HG02870 (cell line): ENCODE measurements around the gene EIPR1.
"Not testable (repeated sequence)": the region's sequence is repeated elsewhere in the genome, so short reads cannot be mapped to it uniquely, and the experiment has no call there.

Experiments used
- ATAC-seq: cut with Tn5 transposase; IDR thresholded peaks from one replicate; pipeline ENCODE4 v1.9.1; 2021; ENCODE audit warnings: mild to moderate bottlenecking, moderate library complexity; ENCODE audit not compliant: unreplicated experiment

The EIPR1 gene

DNA sequence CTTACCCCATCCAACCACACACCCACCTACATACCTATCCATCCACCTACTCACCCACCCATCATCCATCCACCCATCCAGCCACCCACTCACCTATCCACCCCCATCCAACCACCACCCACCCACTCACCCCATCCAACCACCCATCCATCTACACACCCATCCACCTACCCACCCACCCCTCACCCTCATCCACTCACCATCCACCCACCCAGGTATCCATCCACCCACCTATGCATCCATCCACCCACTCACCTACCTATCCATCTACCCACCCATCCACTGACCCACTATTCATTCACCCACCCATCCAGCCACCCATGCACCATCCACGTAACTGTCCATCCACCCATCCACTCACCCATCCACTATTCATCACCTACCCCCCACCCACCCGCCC lies 194.8 kb downstream of the EIPR1 start:
- ATAC-seq, result no peak

DNA sequence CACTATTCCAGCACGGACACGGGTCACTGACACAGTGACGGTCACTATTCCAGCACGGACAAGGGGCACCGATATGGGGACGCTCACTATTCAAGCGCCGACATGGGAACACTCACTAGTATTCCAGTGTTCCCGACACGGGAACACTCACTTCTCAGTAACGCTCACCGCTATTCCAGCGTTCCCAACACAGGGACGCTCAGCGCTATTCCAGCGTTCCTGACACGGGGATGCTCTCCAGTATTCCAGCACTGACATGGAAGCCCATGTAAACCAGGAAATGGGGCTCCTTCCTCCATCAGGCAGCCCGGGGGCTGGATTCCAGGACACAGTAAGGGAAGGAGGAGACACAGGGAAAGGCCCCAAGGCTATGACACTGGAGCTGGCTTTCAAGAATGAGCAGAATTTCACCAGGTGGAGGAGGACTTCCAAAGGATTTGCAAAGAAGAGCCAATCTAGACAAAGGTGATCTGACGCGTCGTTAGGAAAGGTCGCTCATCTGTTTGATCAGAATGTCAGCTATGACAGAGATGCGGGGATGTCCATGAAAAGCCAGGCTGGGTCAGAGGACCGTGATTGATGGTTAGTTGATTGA lies 196.1 kb downstream of the EIPR1 start:
- ATAC-seq, result no peak

DNA sequence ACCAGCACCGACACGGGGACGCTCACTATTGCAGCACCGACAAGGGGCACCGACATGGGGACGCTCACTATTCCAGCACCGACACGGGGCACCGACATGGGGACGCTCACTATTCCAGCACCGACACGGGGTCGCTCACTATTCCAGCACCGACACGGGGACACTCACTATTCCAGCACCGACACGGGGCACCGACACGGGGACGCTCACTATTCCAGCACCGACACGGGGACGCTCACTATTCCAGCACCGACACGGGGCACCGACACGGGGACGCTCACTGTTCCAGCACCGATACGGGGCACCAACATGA lies 196.8 kb downstream of the EIPR1 start:
- not testable (repeated sequence) for ATAC-seq

DNA sequence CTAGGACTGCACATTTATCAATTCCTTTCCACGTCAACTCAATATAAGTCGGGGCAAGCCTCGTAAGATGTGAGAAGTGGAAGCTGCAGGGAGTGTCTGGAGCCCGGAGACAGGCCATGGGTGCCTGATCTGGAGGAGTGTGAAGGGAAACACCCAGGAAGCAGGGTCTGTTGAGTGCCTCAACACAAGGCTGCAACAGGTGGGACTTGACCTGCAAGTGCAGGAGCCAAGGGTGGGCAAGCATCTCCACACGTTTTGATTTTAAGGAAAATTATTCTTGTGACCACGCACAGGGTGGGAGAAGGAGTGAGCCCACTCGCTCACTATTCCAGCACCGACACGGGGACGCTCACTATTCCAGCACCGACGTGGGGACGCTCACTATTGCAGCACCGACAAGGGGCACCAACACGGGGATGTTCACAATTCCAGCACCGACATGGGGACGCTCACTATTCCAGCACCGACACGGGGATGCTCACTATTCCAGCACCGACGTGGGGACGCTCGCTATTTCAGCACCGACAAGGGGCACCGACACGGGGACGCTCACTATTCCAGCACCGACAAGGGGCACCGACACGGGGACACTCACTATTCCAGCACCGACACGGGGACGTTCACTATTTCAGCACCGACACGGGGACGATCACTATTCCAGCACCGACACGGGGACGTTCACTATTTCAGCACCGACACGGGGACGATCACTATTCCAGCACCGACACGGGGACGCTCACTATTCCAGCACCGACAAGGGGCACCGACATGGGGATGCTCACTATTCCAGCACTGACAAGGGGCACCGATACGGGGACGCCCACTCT lies 197.3 kb downstream of the EIPR1 start:
- ATAC-seq, result no peak

DNA sequence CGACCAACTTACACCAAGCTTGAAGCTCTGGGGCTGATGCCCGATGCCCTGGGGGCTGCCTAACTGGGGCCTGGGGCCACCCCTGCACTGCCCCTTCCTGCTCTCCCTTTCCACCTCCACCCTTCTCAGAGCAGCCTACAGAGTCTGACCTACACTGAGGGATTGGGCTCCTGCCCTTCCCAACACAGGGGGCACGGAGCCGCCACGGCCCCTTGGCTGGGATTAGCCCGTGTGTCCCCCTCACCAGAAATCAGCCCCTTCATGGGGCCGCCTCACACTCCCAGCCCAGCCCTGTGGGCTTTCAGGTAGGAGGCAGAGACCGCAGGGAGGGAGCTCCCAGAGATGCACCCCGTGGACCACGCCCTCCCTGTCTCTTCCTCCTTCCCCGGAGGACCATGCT lies 198.0 kb downstream of the EIPR1 start:
- no peak for ATAC-seq

DNA sequence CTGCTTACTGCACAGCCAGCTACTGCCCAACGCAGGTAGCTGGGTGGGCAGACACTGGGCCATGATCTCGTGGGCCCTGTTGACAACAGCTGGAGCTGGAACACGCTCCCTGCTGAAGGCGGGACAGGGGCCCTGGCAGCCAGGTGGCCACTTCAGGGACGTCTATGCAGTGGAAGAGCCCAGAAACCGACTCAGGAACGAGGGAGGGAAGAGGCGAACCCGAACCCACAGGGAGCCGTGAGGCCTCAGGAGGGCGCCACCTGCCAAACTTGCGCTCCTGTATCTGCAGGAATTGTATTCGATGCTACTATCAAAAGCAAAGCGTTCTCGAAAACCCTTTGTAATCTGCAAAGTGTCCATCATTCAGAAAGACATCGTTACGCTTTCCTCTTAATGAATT lies 198.4 kb downstream of the EIPR1 start:
- no peak for ATAC-seq

DNA sequence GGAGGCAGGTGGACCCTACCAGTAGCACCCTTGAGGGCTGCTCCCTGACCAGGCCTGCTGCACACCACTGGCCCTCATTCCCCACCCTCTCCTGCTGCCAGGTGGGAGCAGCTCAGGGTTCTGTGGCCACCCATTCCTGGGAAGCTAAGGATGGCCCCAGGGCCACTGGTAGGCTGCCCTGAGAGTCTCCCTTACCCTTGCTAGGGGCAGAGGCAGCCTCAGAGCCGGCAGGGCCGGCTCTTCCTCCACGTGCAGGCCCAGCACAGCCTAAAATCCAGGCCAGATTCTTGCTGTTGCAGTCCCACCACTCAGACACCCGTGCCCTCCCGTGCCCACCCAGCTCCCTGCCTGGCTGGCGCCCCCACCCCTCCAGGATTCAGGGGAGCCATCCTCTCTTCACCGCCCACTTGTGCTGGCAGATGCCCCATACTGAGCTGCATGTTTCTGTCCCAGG lies 199.0 kb downstream of the EIPR1 start:
- no peak for ATAC-seq

DNA sequence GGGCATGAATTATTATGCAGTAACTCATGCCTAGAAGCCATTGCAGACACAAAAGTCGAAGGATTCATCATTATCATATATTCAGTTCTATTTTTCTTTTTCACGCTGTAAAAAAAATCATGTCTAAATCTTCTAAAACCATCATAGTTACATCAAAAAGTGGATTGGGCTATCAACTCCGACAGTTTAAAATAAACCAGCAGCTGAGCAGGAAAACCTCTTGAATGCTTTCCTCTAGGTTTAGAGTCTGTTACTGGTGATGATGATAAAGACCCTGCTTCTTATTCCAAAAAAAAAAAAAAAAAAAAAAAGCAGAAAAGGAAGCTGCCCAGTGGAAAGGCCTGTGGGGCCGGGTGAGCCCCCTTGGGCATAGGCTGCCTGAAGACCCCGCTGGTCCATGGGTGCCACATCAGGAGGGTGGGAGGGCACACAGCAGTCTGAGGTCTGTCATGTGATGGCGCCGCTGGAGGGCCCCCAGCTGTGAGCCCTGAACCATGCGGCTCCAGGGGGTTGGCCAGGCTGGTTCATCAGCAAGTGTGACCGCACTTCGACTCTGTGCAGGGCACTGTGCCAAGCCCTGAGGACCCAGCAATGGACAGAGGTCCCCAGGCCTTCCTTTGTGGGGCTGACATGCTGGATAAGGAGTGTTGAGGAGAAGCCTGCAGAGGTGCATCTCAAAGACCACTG lies 199.6 kb downstream of the EIPR1 start:
- no peak for ATAC-seq

DNA sequence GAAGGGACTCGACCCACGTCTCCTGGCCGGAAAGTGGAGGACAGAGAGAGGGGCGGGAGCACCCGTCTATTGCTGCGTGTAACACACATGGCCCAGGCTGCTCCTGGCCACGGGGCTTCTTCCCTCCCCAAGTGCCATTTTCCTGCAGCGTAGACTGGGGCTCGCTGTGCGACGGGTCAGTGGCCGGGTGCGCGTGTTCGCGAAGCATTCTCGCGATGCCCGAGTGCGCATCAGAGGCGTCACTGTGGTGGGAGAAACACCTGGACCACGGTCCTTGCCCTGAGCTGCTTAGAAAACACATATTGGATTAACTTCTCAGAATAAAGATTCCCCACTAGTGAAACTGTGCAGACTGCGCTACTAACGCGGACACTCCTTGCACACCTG lies 200.8 kb downstream of the EIPR1 start:
- no peak for ATAC-seq

DNA sequence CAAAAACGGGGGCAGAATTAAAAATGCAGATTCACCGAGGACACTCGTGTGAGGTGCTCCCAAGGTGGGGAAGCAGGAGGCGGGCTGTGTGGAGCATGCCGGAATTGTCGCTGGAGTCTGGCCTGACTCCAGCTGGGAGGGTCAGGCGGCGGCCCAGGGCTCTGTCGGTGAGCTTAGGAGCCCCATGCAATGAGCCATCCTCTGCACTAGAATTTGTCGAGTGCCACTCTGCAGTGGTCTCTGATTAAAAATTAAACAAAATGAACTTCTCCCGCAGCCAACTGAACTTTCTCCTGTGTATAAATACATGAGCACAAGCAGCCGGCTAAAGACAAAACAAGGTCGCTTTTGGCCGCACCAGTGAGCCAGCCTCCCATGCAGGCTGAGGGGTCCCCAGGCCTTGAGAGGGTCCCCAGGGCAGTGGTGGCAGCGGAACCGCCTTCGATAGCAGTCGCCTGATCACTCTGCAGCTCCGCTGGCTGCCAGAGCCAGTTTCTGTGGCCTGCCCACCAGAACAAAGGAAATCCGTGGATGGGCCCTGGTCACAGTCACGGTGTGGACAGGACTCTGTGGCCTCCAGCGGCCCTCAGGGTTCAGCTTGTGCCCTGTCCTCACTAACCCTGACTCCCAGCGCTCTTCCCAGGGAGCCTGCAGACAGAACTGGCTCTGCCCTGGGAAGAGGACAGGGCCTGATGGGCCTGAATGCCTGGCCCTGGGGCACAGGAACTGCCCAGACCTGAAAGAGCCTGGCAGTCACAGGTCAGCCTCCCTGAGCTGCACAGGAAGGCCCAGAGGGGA lies 201.3 kb downstream of the EIPR1 start:
- no peak for ATAC-seq

DNA sequence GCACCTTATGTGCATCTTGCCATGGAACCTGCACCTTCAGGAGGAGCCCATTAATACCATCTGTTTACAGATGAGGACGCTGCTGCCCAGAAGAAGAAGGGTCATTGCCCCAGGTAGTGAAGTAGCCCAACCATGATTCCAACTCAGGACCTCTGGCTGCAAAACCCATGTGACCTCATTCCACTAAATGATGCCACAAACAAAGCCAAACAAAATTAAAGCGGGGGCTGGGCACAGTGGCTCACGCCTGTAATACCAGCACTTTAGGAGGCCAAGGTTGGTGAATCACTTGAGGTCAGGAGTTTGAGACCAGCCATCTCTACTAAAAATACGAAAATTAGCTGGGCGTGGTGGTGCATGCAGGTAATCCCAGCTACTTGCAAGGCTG lies 202.1 kb downstream of the EIPR1 start:
- no peak for ATAC-seq

DNA sequence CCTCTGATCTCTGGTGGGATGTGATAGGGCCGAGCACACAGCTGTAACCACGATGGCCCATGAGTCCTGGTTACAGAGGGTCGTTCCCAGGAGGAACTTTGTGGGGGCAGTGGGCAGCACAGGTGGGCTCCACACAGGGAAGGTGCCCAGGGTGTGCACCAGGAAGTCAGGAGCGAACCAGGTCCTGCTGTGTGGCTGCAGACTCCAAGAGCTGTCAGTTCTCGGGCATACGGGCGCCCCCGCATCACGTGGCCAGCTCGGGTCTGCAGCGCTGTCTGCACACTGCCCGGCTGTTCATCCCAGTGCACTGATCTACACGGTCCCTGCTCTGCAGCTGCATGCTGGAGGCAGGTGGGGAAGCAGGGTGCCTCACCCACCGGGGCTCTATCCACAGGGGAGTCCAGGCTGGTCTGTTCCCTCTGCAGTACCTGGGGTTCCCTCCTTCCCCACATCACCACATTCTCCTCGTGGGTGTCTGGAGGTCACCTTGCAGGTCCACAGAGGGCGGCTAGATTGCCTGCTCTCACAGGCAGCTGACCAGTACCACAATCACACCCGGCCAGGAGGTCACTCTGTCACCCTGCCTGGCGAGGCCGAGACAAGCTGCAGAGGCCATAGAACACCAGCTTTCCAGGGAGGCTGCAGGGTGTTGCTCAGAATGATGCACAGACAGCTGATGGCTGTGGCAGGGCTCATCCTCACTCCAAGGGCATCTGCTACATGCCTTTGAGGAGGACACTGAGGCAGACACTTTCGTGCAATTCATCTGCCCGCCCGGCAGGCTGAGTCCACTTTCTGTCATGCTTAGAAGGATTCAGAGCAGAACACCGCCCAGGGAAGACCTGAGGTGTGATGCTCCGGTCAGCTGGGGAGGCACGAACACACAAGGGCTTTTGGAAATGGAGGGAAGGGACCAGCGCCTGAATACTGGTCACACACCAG lies 202.7 kb downstream of the EIPR1 start:
- ATAC-seq, result no peak

DNA sequence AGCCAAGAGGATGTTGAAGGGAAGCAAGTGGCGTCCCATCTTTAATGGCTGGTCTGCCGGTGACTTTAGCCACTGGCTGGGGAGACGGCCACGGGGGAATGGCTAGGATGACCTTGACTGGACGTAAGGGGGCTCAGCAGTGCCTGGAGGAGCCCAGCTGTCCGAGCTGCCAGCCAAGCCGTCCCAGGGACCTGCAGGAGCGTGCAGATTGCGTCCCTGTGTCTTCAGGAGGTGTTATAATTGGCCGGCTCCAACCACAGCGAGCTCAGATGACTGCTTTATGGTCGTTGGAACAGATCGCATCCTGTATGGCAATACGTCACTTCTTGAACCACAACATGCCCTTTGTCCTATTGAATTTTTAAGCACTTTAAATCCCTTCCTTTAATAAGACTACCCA lies 204.6 kb downstream of the EIPR1 start:
- no peak for ATAC-seq

DNA sequence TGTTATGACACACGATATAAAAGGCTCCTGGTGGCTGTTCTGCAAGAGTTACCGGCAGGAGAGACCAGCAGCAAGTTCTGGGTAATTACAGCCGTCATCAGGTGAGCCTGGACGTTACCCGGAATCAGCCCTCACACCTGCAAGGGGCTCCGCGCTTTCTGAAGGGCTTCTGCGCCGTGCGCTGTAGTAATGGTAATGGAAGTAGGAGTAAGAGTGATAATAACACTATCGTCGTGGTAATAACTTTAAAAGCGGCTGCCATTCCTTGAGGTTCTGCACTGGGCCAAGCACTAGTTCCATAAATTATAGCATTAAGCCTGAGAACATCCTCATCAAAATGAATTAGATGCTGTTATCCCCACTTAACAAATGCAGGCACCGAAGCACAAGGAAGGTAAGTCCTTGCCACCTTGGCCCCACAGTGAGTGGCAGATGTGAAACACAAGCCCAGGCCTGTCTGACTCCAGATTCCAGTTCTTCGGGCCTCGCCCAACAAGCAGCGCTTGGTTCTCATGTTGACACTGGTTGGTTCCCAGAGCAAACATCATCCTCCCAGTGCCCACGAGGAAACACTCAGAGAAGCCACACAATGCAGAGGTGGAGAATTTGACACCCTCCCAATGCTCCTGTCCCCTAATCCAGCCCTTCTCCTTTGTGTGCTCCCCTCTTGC lies 205.2 kb downstream of the EIPR1 start:
- no peak for ATAC-seq

DNA sequence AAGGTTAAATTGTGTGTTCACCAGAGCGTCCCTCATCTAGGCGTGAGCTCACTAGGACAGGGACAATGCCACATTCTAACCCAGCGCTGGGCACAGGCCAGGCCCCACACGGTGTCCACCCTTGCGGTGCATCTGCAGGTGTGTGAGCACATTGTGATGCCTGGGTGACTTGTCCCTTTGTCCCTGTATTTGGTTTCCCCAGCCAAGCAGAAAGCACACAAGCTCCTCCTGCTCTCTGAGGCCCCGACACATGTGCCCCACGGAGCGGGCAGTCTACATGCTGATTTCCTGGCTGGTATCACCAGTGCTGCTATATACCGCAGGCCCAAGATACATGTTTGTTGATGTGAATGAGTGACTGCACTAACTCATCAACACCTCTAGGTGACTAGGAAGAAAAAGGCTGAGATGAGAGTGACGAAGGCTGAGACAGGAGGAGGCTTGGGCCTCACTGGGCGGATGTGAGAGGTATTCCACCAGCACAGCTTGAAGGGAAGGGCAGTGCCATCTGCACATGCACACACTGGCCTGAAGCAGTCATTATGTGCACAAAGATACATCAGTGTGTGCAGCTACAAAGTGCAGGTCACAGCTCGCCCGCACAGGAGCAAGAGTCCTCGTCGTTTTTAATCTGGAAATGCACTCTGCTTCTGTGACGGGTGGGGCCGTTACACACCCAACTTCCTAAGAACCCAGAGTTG lies 205.9 kb downstream of the EIPR1 start:
- ATAC-seq, result no peak

DNA sequence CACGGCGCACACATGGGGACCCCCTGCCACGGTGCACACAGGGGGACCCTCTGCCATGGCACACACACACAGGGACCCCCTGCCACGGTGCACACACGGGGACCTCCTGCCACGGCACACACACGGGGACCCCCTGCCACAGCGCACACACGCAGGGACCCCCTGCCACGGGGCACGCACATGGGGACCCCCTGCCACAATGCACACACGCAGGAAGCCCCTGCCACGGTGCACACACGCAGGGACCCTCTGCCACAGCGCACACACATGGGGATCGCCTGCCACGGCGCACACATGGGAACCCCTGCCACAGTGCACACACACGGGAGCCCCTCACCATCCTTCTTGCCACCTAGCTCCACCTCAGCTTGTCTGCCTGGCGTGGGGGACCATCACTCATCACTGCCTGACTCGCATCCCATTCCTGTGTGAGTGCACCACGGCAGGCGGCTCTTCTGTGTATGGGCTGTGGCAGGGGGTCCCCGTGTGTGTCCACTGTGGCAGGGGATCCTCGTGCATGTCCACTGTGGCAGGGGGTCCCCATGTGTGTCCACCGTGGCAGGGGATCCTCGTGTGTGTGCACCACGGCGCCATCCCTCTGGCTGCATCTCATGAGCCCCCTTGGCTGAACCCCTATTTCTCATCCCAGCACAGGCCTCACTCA lies 206.7 kb downstream of the EIPR1 start:
- no peak for ATAC-seq

DNA sequence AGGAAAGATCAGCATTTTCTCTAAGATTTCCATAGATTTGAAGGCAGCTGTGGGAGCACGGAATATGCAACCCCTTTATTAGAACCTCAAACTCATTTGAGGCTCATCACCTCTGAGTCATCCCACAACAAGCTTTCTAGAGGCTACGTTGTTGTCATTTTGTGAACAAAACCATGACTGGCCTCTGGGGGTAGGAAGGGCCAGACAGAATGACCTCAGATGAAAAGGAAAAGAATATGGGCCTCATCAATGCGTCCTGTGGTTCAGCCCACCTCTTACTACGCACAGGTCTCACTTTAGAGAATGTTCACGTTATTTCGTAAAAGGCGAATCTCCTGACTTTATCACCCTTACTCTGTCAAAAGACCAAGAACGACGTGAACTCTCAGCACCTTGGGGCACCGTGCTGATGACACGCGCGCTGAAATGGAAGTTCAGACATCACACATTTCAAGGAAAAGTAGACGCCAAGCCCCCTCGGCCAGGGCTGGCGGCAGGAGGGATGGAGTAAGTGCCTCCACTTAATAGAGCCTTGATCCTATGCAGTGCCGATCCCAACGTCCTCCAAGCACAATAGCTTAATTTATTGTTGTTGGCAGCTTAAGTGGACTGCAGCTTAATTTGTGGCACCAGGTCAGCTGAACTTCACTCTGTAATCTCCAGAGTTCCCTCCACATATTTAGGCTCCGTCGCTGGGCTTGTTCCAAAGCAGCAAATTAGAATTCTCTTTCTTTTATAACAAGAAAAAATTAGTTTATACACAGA lies 208.3 kb downstream of the EIPR1 start:
- ATAC-seq, result peak; percentile 52
